GM23338 (cell line): ENCODE results near the gene RENBP. TPM values are rescaled to one million over a fixed set of nuclear protein-coding genes. Genes with fewer than 3 reads are reported as not detected.

Experiments
- ATAC-seq: fragments of 200-7000 bp; cut with Tn5 transposase; 3 replicates; pipeline ENCODE4 v1.9.1; 2020
- DNase-seq: peaks from one replicate; pipeline ENCODE4 v3.0.0-alpha.2; 2015; ENCODE audit warnings: low spot score
- H2AFZ ChIP-seq: fragments of 200-600 bp; sonication (generic); 2 replicates; pipeline ENCODE4 v1.8.0; 2016; ENCODE audit warnings: antibody characterized with exemption, mild to moderate bottlenecking, moderate library complexity
- H3F3A ChIP-seq: fragments of 200-600 bp; sonication (generic); replicated peaks from 2 replicates; pipeline ENCODE4 v1.8.0; 2017; ENCODE audit warnings: antibody characterized with exemption, mixed run types, low read depth
- H3K27ac ChIP-seq: fragments of 200-600 bp; sonication (generic); 2 replicates; pipeline ENCODE4 v1.6.1; 2016; ENCODE audit warnings: low read depth
- H3K27me3 ChIP-seq: fragments of 200-600 bp; sonication (generic); 2 replicates; pipeline ENCODE4 v1.8.0; 2016; ENCODE audit warnings: mild to moderate bottlenecking, mixed run types, moderate library complexity; ENCODE audit not compliant: insufficient read depth
- H3K36me3 ChIP-seq: fragments of 200-600 bp; sonication (generic); 2 replicates; pipeline ENCODE4 v1.8.0; 2016; ENCODE audit warnings: mild to moderate bottlenecking; ENCODE audit not compliant: insufficient read depth
- H3K4me1 ChIP-seq: fragments of 200-600 bp; sonication (generic); 2 replicates; pipeline ENCODE4 v1.8.0; 2016; ENCODE audit warnings: mild to moderate bottlenecking, moderate library complexity; ENCODE audit not compliant: insufficient read depth
- H3K4me2 ChIP-seq: fragments of 200-600 bp; sonication (generic); 2 replicates; pipeline ENCODE4 v1.7.1; 2017; ENCODE audit warnings: mixed run types
- H3K4me3 ChIP-seq: fragments of 200-600 bp; sonication (generic); 2 replicates; pipeline ENCODE4 v1.6.1; 2016; ENCODE audit warnings: mixed run types
- H3K79me2 ChIP-seq: fragments of 200-600 bp; sonication (generic); replicated peaks from 2 replicates; pipeline ENCODE4 v1.8.0; 2017; ENCODE audit warnings: mild to moderate bottlenecking; ENCODE audit not compliant: insufficient read depth
- H3K9me2 ChIP-seq: fragments of 200-600 bp; sonication (generic); 2 replicates; pipeline ENCODE4 v1.8.0; 2017; ENCODE audit not compliant: insufficient read depth
- H4K20me1 ChIP-seq: fragments of 200-600 bp; sonication (generic); replicated peaks from 2 replicates; pipeline ENCODE4 v1.8.0; 2017; ENCODE audit warnings: mild to moderate bottlenecking; ENCODE audit not compliant: insufficient read depth
- H3K27ac Mint-ChIP-seq: 2 replicates; pipeline ENCODE4 v1.8.0; 2020; ENCODE audit warnings: inconsistent platforms, mild to moderate bottlenecking, moderate library complexity, mixed read lengths
- H3K27me3 Mint-ChIP-seq: 3 replicates; pipeline ENCODE4 v1.8.0; 2022; ENCODE audit warnings: low read depth, mild to moderate bottlenecking, moderate library complexity, mixed read lengths, inconsistent platforms; ENCODE audit not compliant: insufficient read depth, poor library complexity
- H3K36me3 Mint-ChIP-seq: 3 replicates; pipeline ENCODE4 v1.8.0; 2021; ENCODE audit warnings: low read depth, mild to moderate bottlenecking, inconsistent platforms, moderate library complexity, mixed read lengths
- H3K4me1 Mint-ChIP-seq: 3 replicates; pipeline ENCODE4 v1.8.0; 2020; ENCODE audit warnings: mild to moderate bottlenecking, inconsistent platforms, mixed read lengths
- H3K4me3 Mint-ChIP-seq: 3 replicates; pipeline ENCODE4 v1.8.0; 2021; ENCODE audit warnings: moderate library complexity, mild to moderate bottlenecking, inconsistent platforms, mixed read lengths
- H3K9me3 Mint-ChIP-seq: 3 replicates; pipeline ENCODE4 v1.8.0; 2020; ENCODE audit warnings: moderate library complexity, mild to moderate bottlenecking, inconsistent platforms, mixed read lengths
- CREB1 ChIP-seq: fragments of 250-450 bp; sonication (Bioruptor Pico); IDR thresholded peaks from 2 replicates; pipeline ENCODE4 v1.5.0; 2020; ENCODE audit warnings: low read depth, mild to moderate bottlenecking, moderate library complexity
- ETS1 ChIP-seq: IDR thresholded peaks from 2 replicates; pipeline ENCODE4 v1.6.1; 2016; ENCODE audit warnings: antibody characterized with exemption
- NANOG ChIP-seq: IDR thresholded peaks from 2 replicates; pipeline ENCODE4 v1.6.1; 2016; ENCODE audit warnings: antibody characterized with exemption, borderline replicate concordance
- POLR2AphosphoS5 ChIP-seq: IDR thresholded peaks from 2 replicates; pipeline ENCODE4 v1.6.1; 2016; ENCODE audit warnings: antibody characterized with exemption, low read depth
- REST ChIP-seq: IDR thresholded peaks from one replicate; pipeline ENCODE4 v1.6.1; 2018; ENCODE audit warnings: antibody characterized with exemption; ENCODE audit not compliant: unreplicated experiment
- ZNF114 ChIP-seq: fragments of 250-450 bp; sonication (Bioruptor Pico); IDR thresholded peaks from 2 replicates; pipeline ENCODE4 v1.5.0; 2020; ENCODE audit warnings: mild to moderate bottlenecking, moderate library complexity
- ZNF462 ChIP-seq: fragments of 250-450 bp; sonication (Bioruptor Pico); IDR thresholded peaks from 2 replicates; pipeline ENCODE4 v1.5.0; 2020; ENCODE audit warnings: mild to moderate bottlenecking, moderate library complexity
- polyA plus RNA-seq: library from polyadenylated mRNA; unstranded; fragments of >200 nt; fragmentation: Nextera tagmentation; extraction: Ambion mirVana; gene quantifications from 2 replicates; pipeline ENCODE4 v1.2.1, GENCODE V29; 2016
- total RNA-seq: library from RNA; depleted of rRNA; stranded (reverse); fragments of >200 nt; shearing (Covaris generic); gene quantifications from 2 replicates; pipeline ENCODE4 v1.2.3, GENCODE V29; 2014

The RENBP gene
- total and polyA plus RNA-seq, 2 experiments from 2014 or later, result 2.0 to 10.3 TPM

GRCh38 chrX:153952373-153953026, 8.1 kb upstream of the RENBP start:
- Mint-ChIP-seq H3K27me3 (peaks cover 2% of the 10 kb centered on the region), H3K4me3 (no peak overlapping the region), H3K27ac (peak overlapping the region; percentile 74), H3K4me1 (peaks cover 15% of the 10 kb centered on the region), H3K9me3 (no peaks in the 10 kb centered on the region), H3K36me3 (peaks cover 71% of the 10 kb centered on the region)
- Histone ChIP-seq H2AFZ (no peak overlapping the region), H3K9me2 (no peaks in the 10 kb centered on the region), H3K27ac (no peak overlapping the region), H3F3A (no peaks in the 10 kb centered on the region), H3K4me1 (no peaks in the 10 kb centered on the region; the same call in 1 of the 2 replicates), H3K4me3 (no peak overlapping the region), H3K79me2 (no peaks in the 10 kb centered on the region), H3K27me3 (no peaks in the 10 kb centered on the region), H4K20me1 (no peaks in the 10 kb centered on the region), H3K36me3 (no peaks in the 10 kb centered on the region; the same call in 1 of the 2 replicates), H3K4me2 (no peak overlapping the region)
- no peak for DNase-seq
- ATAC-seq, result no peak
- TF ChIP-seq ZNF114 (CRISPR knock-in tag) (no peak), ETS1 (no peak), POLR2AphosphoS5 (no peak), ZNF462 (CRISPR knock-in tag) (no peak), CREB1 (CRISPR knock-in tag) (no peak), REST (no peak), NANOG (no peak)
